Measurements from ENCODE around the gene CCDC167. TPM values are rescaled to one million over a fixed set of nuclear protein-coding genes. Genes with fewer than 3 reads are reported as not detected.

Gene CCDC167
- total RNA-seq, 2 experiments from 2014 or later = 7.3 to 8.0 TPM

DNA sequence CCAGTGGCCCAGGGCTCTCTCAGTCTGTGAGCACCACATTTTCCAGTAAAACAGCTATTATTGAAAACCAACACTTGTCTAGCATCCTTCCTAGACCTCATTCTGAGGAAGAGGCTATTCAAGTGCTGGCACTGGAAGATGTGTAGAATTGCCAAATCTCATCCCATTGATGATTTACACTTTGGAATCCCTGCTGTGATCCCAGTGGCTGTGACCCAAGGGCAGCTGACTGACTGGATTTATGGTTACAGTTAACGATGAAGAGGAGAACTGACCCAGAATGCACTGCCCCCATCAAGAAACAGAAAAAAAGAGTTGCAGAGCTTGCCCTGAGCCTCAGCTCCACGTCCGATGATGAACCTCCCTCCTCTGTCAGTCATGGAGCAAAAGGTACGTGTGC lies 64.3 kb downstream of the CCDC167 start:
- ATAC-seq (ENCODE audit: poor library complexity) (no peak), DNase-seq (no peak)
- H3K27ac Mint-ChIP-seq = peak overlapping the region; percentile 63
- peaks cover 64% of the 10 kb centered on the region for H3K4me1 Mint-ChIP-seq (ENCODE audit: low read depth)
- POLR2A ChIA-PET = no interaction called here
- Histone ChIP-seq H3K27ac (ENCODE audit: low read depth in 1 of 2, low read length in 2 of 2) (no peak overlapping the region), H3K36me3 (ENCODE audit: insufficient read depth, low read length) (peaks cover 46% of the 10 kb centered on the region), H3K9me3 (ENCODE audit: control insufficient read depth in 1 of 2, insufficient read depth in 1 of 2, low read length in 2 of 2) (no peaks in the 10 kb centered on the region), H3K27me3 (ENCODE audit: control insufficient read depth in 1 of 2, insufficient read depth in 2 of 2, low read length in 2 of 2) (no peaks in the 10 kb centered on the region), H3K4me3 (ENCODE audit: low read length) (no peak overlapping the region), H3K4me1 (ENCODE audit: insufficient read depth, low read length) (peaks cover 29% of the 10 kb centered on the region)
- CTCF ChIA-PET = no interaction called here
- H3K4me3 Mint-ChIP-seq = peak overlapping the region; percentile 51
- H3K27me3 Mint-ChIP-seq = no peaks in the 10 kb centered on the region
- intact Hi-C loops (cut with DNase I, micrococcal nuclease) = no loop called here
- TF ChIP-seq, protein P1, sequence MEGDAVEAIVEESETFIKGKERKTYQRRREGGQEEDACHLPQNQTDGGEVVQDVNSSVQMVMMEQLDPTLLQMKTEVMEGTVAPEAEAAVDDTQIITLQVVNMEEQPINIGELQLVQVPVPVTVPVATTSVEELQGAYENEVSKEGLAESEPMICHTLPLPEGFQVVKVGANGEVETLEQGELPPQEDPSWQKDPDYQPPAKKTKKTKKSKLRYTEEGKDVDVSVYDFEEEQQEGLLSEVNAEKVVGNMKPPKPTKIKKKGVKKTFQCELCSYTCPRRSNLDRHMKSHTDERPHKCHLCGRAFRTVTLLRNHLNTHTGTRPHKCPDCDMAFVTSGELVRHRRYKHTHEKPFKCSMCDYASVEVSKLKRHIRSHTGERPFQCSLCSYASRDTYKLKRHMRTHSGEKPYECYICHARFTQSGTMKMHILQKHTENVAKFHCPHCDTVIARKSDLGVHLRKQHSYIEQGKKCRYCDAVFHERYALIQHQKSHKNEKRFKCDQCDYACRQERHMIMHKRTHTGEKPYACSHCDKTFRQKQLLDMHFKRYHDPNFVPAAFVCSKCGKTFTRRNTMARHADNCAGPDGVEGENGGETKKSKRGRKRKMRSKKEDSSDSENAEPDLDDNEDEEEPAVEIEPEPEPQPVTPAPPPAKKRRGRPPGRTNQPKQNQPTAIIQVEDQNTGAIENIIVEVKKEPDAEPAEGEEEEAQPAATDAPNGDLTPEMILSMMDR (IDR thresholded peaks at IDR 0.05) = no peak
- peaks cover 72% of the 10 kb centered on the region for H3K36me3 Mint-ChIP-seq (ENCODE audit: low read depth)
- no peaks in the 10 kb centered on the region for H3K9me3 Mint-ChIP-seq

DNA sequence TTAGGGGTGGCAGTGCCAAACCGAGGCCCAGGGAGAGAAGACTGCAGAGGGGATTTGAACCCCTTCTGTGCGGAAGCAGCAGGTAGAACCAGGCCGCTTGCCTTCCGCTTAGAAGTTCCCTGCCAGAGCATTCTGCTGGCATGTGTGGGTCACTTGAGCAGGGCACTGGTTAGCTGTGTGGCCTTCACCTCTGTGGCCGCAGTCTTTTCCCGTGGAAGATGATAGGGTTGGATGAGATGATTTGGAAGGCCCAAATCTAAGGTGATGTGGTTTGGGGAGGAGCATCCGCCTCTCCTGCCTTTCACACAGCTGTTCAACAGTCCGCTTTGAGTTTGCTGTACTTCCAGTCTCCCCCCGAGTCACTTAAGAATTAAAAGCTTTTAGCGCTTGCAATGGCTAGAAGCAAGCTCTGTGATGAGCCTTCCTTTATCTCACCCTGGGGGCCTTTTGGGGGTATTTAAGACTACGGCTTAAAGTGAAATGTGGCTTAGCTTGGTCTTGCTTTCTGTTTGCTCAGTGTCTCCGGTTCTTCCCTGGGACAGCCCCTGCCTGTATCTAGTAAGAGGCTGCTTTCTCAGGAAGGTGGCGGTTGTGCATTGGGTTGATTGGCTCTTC lies 65.9 kb downstream of the CCDC167 start:
- POLR2A ChIA-PET = interaction anchor here (1.0 to 2.0 kb wide), 9 partner anchors 8 to 1206 kb away, joined by 3 to 15 read pairs (median 7); partner anchors contain the start of genes BTBD9, TBC1D22B, TMEM217 and ZFAND3
- Histone ChIP-seq H3K9me3 (ENCODE audit: control insufficient read depth in 1 of 2, insufficient read depth in 1 of 2, low read length in 2 of 2) (no peaks in the 10 kb centered on the region), H3K36me3 (ENCODE audit: insufficient read depth, low read length) (peaks cover 32% of the 10 kb centered on the region), H3K4me3 (ENCODE audit: low read length) (peak overlapping the region; percentile 98), H3K27me3 (ENCODE audit: control insufficient read depth in 1 of 2, insufficient read depth in 2 of 2, low read length in 2 of 2) (no peaks in the 10 kb centered on the region), H3K27ac (ENCODE audit: low read depth in 1 of 2, low read length in 2 of 2) (peak overlapping the region; percentile 91), H3K4me1 (ENCODE audit: insufficient read depth, low read length) (peaks cover 29% of the 10 kb centered on the region)
- TF ChIP-seq, protein P1 (IDR thresholded peaks at IDR 0.05) = no peak
- H3K27me3 Mint-ChIP-seq = peaks cover 4% of the 10 kb centered on the region
- CTCF ChIA-PET = interaction anchor here (1.0 to 1.1 kb wide), 3 partner anchors 8 to 132 kb away, joined by 3 read pairs; no protein-coding TSS in a partner anchor
- peaks cover 50% of the 10 kb centered on the region for H3K4me1 Mint-ChIP-seq (ENCODE audit: low read depth)
- peak overlapping the region; percentile 95 for H3K4me3 Mint-ChIP-seq
- ATAC-seq (ENCODE audit: poor library complexity) (peak; percentile 18), DNase-seq (peak in 12 of 14 experiments; percentile 5 to 62 (median 16))
- H3K27ac Mint-ChIP-seq = peak overlapping the region; percentile 95
- no peaks in the 10 kb centered on the region for H3K9me3 Mint-ChIP-seq
- peaks cover 56% of the 10 kb centered on the region for H3K36me3 Mint-ChIP-seq (ENCODE audit: low read depth)
- intact Hi-C loops (cut with DNase I, micrococcal nuclease) = loop anchor here (1.0 to 5.0 kb wide), 6 partner anchors 64 to 1674 kb away; partner anchors contain the start of genes CCDC167 (in 1 of the 2), GLO1 (in 1 of the 2) and ZFAND3 (in 1 of the 2)

Other genes with a start within 250 kb of the CCDC167 start
- gene TBC1D22B, start 242.1 kb downstream of the CCDC167 start, total RNA-seq = 1 to 10 TPM; 5.9 to 6.6 TPM
- gene TMEM217, start 241.7 kb downstream of the CCDC167 start, total RNA-seq = under 1 TPM; 0.41 to 0.47 TPM
- gene RNF8, start 145.9 kb downstream of the CCDC167 start, total RNA-seq = 1 to 10 TPM; 4.9 to 5.9 TPM
- gene CMTR1, start 66.7 kb downstream of the CCDC167 start, total RNA-seq = 10 to 100 TPM; 79.7 to 80.3 TPM
- gene MDGA1, start 198.0 kb upstream of the CCDC167 start, total RNA-seq = 1 to 10 TPM in 1 of 2 experiments, under 1 TPM in 1; 0.19 to 1.0 TPM